IMR-90 (cell line): ENCODE measurements around the gene ACYP1. TPM values are rescaled to one million over a fixed set of nuclear protein-coding genes. Genes with fewer than 3 reads are reported as not detected.

Experiments used
- ATAC-seq: fragments of 200-7000 bp; cut with Tn5 transposase; 2 replicates; pipeline ENCODE4 v1.9.1; 2020; ENCODE audit warnings: low read depth, mild to moderate bottlenecking, moderate library complexity
- BruUV-seq: library from RNA; stranded (reverse); fragments of 400-500 nt; replicated peaks from 2 replicates; lab custom pipeline; 2021; lab: Mats Ljungman, UMichigan
- CTCF ChIA-PET: fragments of 300-600 bp; formaldehyde crosslinking; extraction: SDS; loops from one replicate; lab custom pipeline; 2021; ENCODE audit warnings: antibody characterized with exemption; lab: Yijun Ruan, JAX
- POLR2A ChIA-PET: fragments of 300-600 bp; sonication (Branson Sonifier 250); formaldehyde crosslinking; loops from one replicate; lab custom pipeline; 2022; ENCODE audit warnings: antibody characterized with exemption; ENCODE audit not compliant: unreplicated experiment; lab: Charles Lee
- DNase-seq: peaks from one replicate; pipeline ENCODE4 v3.0.0; 2013
- H2AFZ ChIP-seq: replicated peaks from 2 replicates; pipeline ENCODE3; 2013; ENCODE audit warnings: low read length, mild to moderate bottlenecking; ENCODE audit not compliant: poor library complexity
- H2AK5ac ChIP-seq: 2 replicates; pipeline ENCODE4 v1.6.1; 2013; ENCODE audit warnings: low read depth, low read length, inconsistent platforms
- H2AK9ac ChIP-seq: replicated peaks from 2 replicates; pipeline ENCODE3; 2013; ENCODE audit warnings: mild to moderate bottlenecking, low read depth, low read length, moderate library complexity; ENCODE audit not compliant: poor library complexity
- H2BK120ac ChIP-seq: 2 replicates; pipeline ENCODE4 v1.6.1; 2013; ENCODE audit warnings: low read depth, low read length, inconsistent platforms
- H2BK15ac ChIP-seq: 3 replicates; pipeline ENCODE4 v1.6.1; 2013; ENCODE audit warnings: low read depth, low read length, inconsistent platforms
- H2BK20ac ChIP-seq: 2 replicates; pipeline ENCODE4 v1.6.1; 2013; ENCODE audit warnings: low read depth, mild to moderate bottlenecking, inconsistent platforms, low read length, moderate library complexity
- H2BK5ac ChIP-seq: 2 replicates; pipeline ENCODE4 v1.6.1; 2013; ENCODE audit warnings: mild to moderate bottlenecking, low read depth, low read length, inconsistent platforms; ENCODE audit not compliant: poor library complexity, severe bottlenecking
- H3K14ac ChIP-seq: replicated peaks from 2 replicates; pipeline ENCODE4 v1.6.1; 2013; ENCODE audit warnings: low read depth, low read length, inconsistent platforms
- H3K18ac ChIP-seq: 2 replicates; pipeline ENCODE4 v1.6.1; 2013; ENCODE audit warnings: low read depth, low read length, control low read depth
- H3K23ac ChIP-seq: 2 replicates; pipeline ENCODE4 v1.6.1; 2013; ENCODE audit warnings: low read depth, low read length, inconsistent platforms
- H3K27ac ChIP-seq: 2 replicates; pipeline ENCODE4 v1.5.1; 2013; ENCODE audit warnings: mild to moderate bottlenecking, control low read depth, low read length; ENCODE audit not compliant: insufficient read depth
- H3K27me3 ChIP-seq: 2 replicates; pipeline ENCODE4 v1.6.1; 2013; ENCODE audit warnings: low read length; ENCODE audit not compliant: control insufficient read depth, insufficient read depth
- H3K36me3 ChIP-seq: 2 replicates; pipeline ENCODE4 v1.6.1; 2013; ENCODE audit warnings: low read length, mixed read lengths; ENCODE audit not compliant: control insufficient read depth, insufficient read depth
- H3K4ac ChIP-seq: 2 replicates; pipeline ENCODE4 v1.6.1; 2013; ENCODE audit warnings: low read depth, low read length, inconsistent platforms
- H3K4me1 ChIP-seq: 2 replicates; pipeline ENCODE4 v1.6.1; 2013; ENCODE audit warnings: low read length, mixed read lengths; ENCODE audit not compliant: control insufficient read depth, insufficient read depth
- H3K4me2 ChIP-seq: 2 replicates; pipeline ENCODE4 v1.6.1; 2013; ENCODE audit warnings: low read depth, mild to moderate bottlenecking, control low read depth, low read length, moderate library complexity
- H3K4me3 ChIP-seq: 2 replicates; pipeline ENCODE4 v1.5.1; 2013; ENCODE audit warnings: low read depth, mild to moderate bottlenecking, control low read depth, low read length, moderate library complexity; ENCODE audit not compliant: insufficient read depth
- H3K56ac ChIP-seq: 2 replicates; pipeline ENCODE4 v1.6.1; 2013; ENCODE audit warnings: low read length, inconsistent platforms; ENCODE audit not compliant: insufficient read depth; ENCODE audit errors: extremely low read depth
- H3K79me1 ChIP-seq, 2 experiments: 2 replicates each; pipeline ENCODE4 v1.6.1; 2013; ENCODE audit warnings: low read length in 2 of 2, inconsistent platforms in 1 of 2, low read depth in 1 of 2
- H3K9ac ChIP-seq: 2 replicates; pipeline ENCODE4 v1.6.1; 2013; ENCODE audit warnings: low read depth, low read length, control low read depth
- H3K9me1 ChIP-seq: 2 replicates; pipeline ENCODE4 v1.6.1; 2013; ENCODE audit warnings: low read length, inconsistent platforms; ENCODE audit not compliant: insufficient read depth
- H3K9me3 ChIP-seq: 2 replicates; pipeline ENCODE4 v1.6.1; 2013; ENCODE audit warnings: low read length; ENCODE audit not compliant: control insufficient read depth, insufficient read depth
- H4K20me1 ChIP-seq: 2 replicates; pipeline ENCODE4 v1.6.1; 2013; ENCODE audit warnings: low read length, inconsistent platforms; ENCODE audit not compliant: insufficient read depth
- H4K5ac ChIP-seq: 2 replicates; pipeline ENCODE4 v1.6.1; 2013; ENCODE audit warnings: mild to moderate bottlenecking, low read depth, low read length, control low read depth
- H4K8ac ChIP-seq, 2 experiments: 2 replicates each; pipeline ENCODE4 v1.6.1; 2013; ENCODE audit warnings: low read depth in 2 of 2, low read length in 2 of 2, control low read depth in 1 of 2, inconsistent platforms in 1 of 2
- H4K91ac ChIP-seq: 2 replicates; pipeline ENCODE4 v1.6.1; 2013; ENCODE audit warnings: low read depth, low read length, inconsistent platforms; ENCODE audit not compliant: insufficient read depth
- BHLHE40 ChIP-seq: fragments of 150-350 bp; IDR thresholded peaks from 2 replicates; pipeline ENCODE4 v1.6.1; 2016; ENCODE audit warnings: mild to moderate bottlenecking, low read depth, low read length
- CHD1 ChIP-seq: IDR thresholded peaks from 2 replicates; pipeline ENCODE4 v1.6.1; 2012; ENCODE audit warnings: low read depth, low read length, improper control_type of control experiment
- FOS ChIP-seq: fragments of 150-350 bp; IDR thresholded peaks from 2 replicates; pipeline ENCODE4 v1.6.1; 2016; ENCODE audit warnings: low read depth, low read length
- RAD21 ChIP-seq: IDR thresholded peaks from 2 replicates; pipeline ENCODE4 v1.6.1; 2012; ENCODE audit warnings: low read length, improper control_type of control experiment
- RCOR1 ChIP-seq: IDR thresholded peaks from 2 replicates; pipeline ENCODE4 v1.6.1; 2012; ENCODE audit warnings: mild to moderate bottlenecking, low read length, improper control_type of control experiment; ENCODE audit not compliant: insufficient replicate concordance
- RFX5 ChIP-seq: IDR thresholded peaks from 2 replicates; pipeline ENCODE4 v1.8.0; 2012; ENCODE audit warnings: low read depth, mild to moderate bottlenecking, low read length, moderate library complexity
- SMC3 ChIP-seq: fragments of 150-350 bp; IDR thresholded peaks from 2 replicates; pipeline ENCODE4 v1.6.1; 2016; ENCODE audit warnings: low read depth, mild to moderate bottlenecking, antibody characterized with exemption, low read length, moderate library complexity
- WGBS, 2 experiments: methylation state at CpG; one replicate each; pipeline versions ENCODE4 v1.1.5 to v1.1.7; 2013; ENCODE audit warnings: missing lambda C conversion rate in 2 of 2; ENCODE audit not compliant: insufficient read length in 1 of 2; ENCODE audit errors: extremely low coverage in 2 of 2; 5-methylcytosine and 5-hydroxymethylcytosine counted together
- dilution Hi-C: fragments of 300-500 bp; cut with HindIII; formaldehyde crosslinking; loops from one replicate; pipeline ENCODE4 v1.14.3; 2018; ENCODE audit warnings: low sequenced_read_pairs; ENCODE audit not compliant: unreplicated experiment
- in situ Hi-C: fragments of 300-500 bp; cut with MboI; formaldehyde crosslinking; loops from 3 replicates; pipeline ENCODE4 v1.14.3; 2019; ENCODE audit warnings: low sequenced_read_pairs, inconsistent platforms, mixed read lengths
- intact Hi-C: fragments of 100-400 bp; cut with micrococcal nuclease; formaldehyde crosslinking; loops from 2 replicates; pipeline ENCODE4 v1.10.0; 2022
- polyA plus RNA-seq, 3 experiments: library from polyadenylated mRNA; depleted of rRNA; stranded (reverse); fragments of >200 nt; gene quantifications; 2 replicates each; pipeline ENCODE4 v1.2.3, GENCODE V29; 2012; ENCODE audit warnings: low replicate concordance in 1 of 3
- total RNA-seq: library from RNA; depleted of rRNA; stranded (reverse); fragments of >200 nt; gene quantifications from 2 replicates; pipeline ENCODE4 v1.2.3, GENCODE V29; 2012
- TF ChIP-seq, protein P1 (sequence below): fragments of 150-350 bp; IDR thresholded peaks from 2 replicates; pipeline ENCODE4 v1.6.1; 2016; ENCODE audit warnings: low read depth, mild to moderate bottlenecking, low read length, moderate library complexity, borderline replicate concordance

Gene ACYP1
- total and polyA plus RNA-seq, 2 of the 4 experiments (the other 2 are of a cell fraction): 4.1 to 24.0 TPM

GRCh38 chr14:75109877-75110276 is 46.1 kb upstream of the ACYP1 start:
- BruUV-seq: no TSS peak
- H2AK9ac ChIP-seq: no peak overlapping the region
- dilution Hi-C loops: no loop called here
- ATAC-seq (no peak), DNase-seq (no peak)
- TF ChIP-seq CHD1: no peak
- TF ChIP-seq, protein P1, sequence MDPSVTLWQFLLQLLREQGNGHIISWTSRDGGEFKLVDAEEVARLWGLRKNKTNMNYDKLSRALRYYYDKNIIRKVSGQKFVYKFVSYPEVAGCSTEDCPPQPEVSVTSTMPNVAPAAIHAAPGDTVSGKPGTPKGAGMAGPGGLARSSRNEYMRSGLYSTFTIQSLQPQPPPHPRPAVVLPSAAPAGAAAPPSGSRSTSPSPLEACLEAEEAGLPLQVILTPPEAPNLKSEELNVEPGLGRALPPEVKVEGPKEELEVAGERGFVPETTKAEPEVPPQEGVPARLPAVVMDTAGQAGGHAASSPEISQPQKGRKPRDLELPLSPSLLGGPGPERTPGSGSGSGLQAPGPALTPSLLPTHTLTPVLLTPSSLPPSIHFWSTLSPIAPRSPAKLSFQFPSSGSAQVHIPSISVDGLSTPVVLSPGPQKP: no peak
- no peak for TF ChIP-seq RFX5
- no peak for TF ChIP-seq BHLHE40
- TF ChIP-seq RCOR1: no peak
- TF ChIP-seq RAD21: no peak
- TF ChIP-seq FOS: no peak
- TF ChIP-seq SMC3: no peak
- no peak overlapping the region for H3K23ac ChIP-seq
- H3K18ac ChIP-seq: no peak overlapping the region
- no peak overlapping the region for H4K91ac ChIP-seq
- no peak overlapping the region for H3K56ac ChIP-seq
- CTCF ChIA-PET: no interaction called here
- no peak overlapping the region for H3K4me3 ChIP-seq
- H4K20me1 ChIP-seq: no peaks in the 10 kb centered on the region
- no peaks in the 10 kb centered on the region for H3K9me3 ChIP-seq
- H3K14ac ChIP-seq: no peak overlapping the region
- no peak overlapping the region for H2AFZ ChIP-seq
- no peak overlapping the region for H2BK15ac ChIP-seq
- POLR2A ChIA-PET: no interaction called here
- no peak overlapping the region for H4K8ac ChIP-seq
- no peaks in the 10 kb centered on the region for H3K27me3 ChIP-seq
- no peak overlapping the region for H3K27ac ChIP-seq
- no peak overlapping the region for H2BK20ac ChIP-seq
- no peaks in the 10 kb centered on the region; a peak in 1 of 4 replicates for H3K79me1 ChIP-seq
- no peak overlapping the region for H3K4ac ChIP-seq
- no peak overlapping the region for H4K5ac ChIP-seq
- H2BK5ac ChIP-seq: no peak overlapping the region
- H3K9me1 ChIP-seq: peaks cover 3% of the 10 kb centered on the region; the same call in 1 of the 2 replicates
- H3K36me3 ChIP-seq: peaks cover 38% of the 10 kb centered on the region
- WGBS, 2 experiments: no CpG with 5 or more reads among the region's 2 CpGs
- H3K4me2 ChIP-seq: no peak overlapping the region
- H2BK120ac ChIP-seq: no peak overlapping the region
- intact Hi-C loops: no loop called here
- no peak overlapping the region for H3K9ac ChIP-seq
- H2AK5ac ChIP-seq: no peak overlapping the region
- H3K4me1 ChIP-seq: no peaks in the 10 kb centered on the region
- in situ Hi-C loops: no loop called here
